Stomach (tissue), 4 donors: Measurements from ENCODE around the gene CCR7.

ENCODE experiments used
- EP300 ChIP-seq: sonication (generic); formaldehyde crosslinking; IDR thresholded peaks from one replicate; pipeline ENCODE4 v1.6.1; 2017; ENCODE audit warnings: antibody characterized with exemption
- POLR2A ChIP-seq, 4 donors: fragments of 450-650 bp; IDR thresholded peaks; one replicate each; pipeline ENCODE4 v1.6.1; 2016; ENCODE audit warnings: antibody characterized with exemption in 4 of 4, control low read depth in 2 of 4, mild to moderate bottlenecking in 1 of 4, moderate library complexity in 1 of 4
- TF ChIP-seq, protein P1 (sequence below), 7 experiments: fragments of 450-650 bp in 4 of 7; fragments of 200-600 bp in 3 of 7; sonication (generic) in 3 of 7; IDR thresholded peaks; one replicate each; pipeline ENCODE4 v1.5.1; 2016 to 2019; ENCODE audit warnings: antibody characterized with exemption in 7 of 7, control low read depth in 2 of 7, mild to moderate bottlenecking in 1 of 7

DNA sequence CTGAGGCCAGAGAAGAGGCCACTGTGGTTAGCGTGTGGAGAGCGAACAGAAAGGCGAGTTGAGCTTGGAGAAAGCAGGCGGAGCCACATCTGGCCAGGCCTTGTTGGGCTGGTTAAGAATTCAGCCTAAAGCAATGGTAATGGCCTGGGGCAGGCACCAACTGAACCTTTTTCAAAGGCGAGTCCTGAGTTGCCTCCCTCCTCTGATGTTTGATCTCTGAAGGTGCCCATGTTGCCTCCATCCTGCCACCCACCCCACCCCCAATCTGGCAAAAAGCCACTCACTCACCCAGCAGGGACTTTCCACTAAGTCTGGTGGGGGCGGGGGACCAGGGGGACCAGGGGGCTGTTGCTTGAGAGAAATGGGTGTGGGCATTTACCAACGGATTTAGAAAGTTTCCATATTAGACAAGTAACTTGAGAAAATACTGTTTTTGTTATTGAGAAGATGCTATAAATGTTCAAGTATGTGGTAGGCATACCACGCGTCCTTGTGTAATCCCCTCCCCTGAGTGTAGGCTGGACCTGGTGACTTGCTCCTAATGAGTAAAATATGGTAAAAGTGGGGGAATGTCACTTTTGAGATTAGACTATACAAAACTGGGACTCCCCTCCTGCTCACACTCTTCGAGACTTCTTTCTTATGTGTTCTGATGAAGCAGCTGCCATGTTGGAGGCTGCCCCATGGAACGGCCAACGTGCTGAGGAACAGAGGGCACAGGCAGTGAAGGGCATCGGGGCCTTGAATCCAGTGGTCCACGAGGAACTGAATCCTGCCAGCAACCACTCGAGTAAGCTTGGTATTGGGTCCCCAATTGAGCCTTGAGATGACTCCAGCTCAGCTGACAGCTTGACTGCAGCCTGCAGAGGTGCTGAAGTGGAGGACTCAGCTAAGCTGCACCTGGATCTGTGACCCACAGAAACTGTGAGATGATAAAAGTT is 34.0 kb downstream of the CCR7 start:
- TF ChIP-seq, protein P1, sequence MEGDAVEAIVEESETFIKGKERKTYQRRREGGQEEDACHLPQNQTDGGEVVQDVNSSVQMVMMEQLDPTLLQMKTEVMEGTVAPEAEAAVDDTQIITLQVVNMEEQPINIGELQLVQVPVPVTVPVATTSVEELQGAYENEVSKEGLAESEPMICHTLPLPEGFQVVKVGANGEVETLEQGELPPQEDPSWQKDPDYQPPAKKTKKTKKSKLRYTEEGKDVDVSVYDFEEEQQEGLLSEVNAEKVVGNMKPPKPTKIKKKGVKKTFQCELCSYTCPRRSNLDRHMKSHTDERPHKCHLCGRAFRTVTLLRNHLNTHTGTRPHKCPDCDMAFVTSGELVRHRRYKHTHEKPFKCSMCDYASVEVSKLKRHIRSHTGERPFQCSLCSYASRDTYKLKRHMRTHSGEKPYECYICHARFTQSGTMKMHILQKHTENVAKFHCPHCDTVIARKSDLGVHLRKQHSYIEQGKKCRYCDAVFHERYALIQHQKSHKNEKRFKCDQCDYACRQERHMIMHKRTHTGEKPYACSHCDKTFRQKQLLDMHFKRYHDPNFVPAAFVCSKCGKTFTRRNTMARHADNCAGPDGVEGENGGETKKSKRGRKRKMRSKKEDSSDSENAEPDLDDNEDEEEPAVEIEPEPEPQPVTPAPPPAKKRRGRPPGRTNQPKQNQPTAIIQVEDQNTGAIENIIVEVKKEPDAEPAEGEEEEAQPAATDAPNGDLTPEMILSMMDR (IDR thresholded peaks at IDR 0.05) = no peak
- TF ChIP-seq POLR2A (IDR thresholded peaks at IDR 0.05) (no peak), EP300 (no peak)
